GM12878 (cell line): Measurements from ENCODE around the gene ZSCAN23. TPM values are rescaled to one million over a fixed set of nuclear protein-coding genes. Genes with fewer than 3 reads are reported as not detected.

Source experiments
- ATAC-seq: fragments of 200-7000 bp; cut with Tn5 transposase; 3 replicates; pipeline ENCODE4 v1.9.1; 2020; ENCODE audit warnings: mild to moderate bottlenecking, moderate library complexity
- BruUV-seq: library from RNA; stranded (reverse); fragments of 400-500 nt; replicated peaks from 2 replicates; lab custom pipeline; 2021; lab: Mats Ljungman, UMichigan
- CTCF ChIA-PET: fragments of 300-600 bp; sonication (Branson Sonifier 250); formaldehyde crosslinking; extraction: SDS; loops from one replicate; lab custom pipeline; 2021; ENCODE audit warnings: inconsistent platforms; lab: Yijun Ruan, JAX
- POLR2A ChIA-PET: fragments of 350-600 bp; formaldehyde crosslinking; extraction: SDS; loops from one replicate; lab custom pipeline; 2021; ENCODE audit warnings: inconsistent platforms; lab: Charles Lee
- RAD21 ChIA-PET: fragments of 300-600 bp; sonication (Branson Sonifier 250); formaldehyde crosslinking; loops from one replicate; lab custom pipeline; 2023; ENCODE audit warnings: antibody characterized with exemption; ENCODE audit not compliant: unreplicated experiment; lab: Charles Lee
- SMC1A ChIA-PET: fragments of 300-600 bp; sonication (Branson Sonifier 250); formaldehyde crosslinking; loops from one replicate; lab custom pipeline; 2023; ENCODE audit not compliant: unreplicated experiment, uncharacterized antibody; lab: Charles Lee
- DNase-seq: peaks from one replicate; pipeline ENCODE4 v3.0.0-alpha.2; 2011; ENCODE audit warnings: low read depth, low spot score
- FAIRE-seq: peaks from 3 replicates; lab custom pipeline; 2011; peaks lifted over from hg19 to GRCh38; lab: Jason Lieb, UNC
- H2AFZ ChIP-seq: 2 replicates; pipeline ENCODE4 v1.6.0; 2011; ENCODE audit warnings: low read depth, low read length, control low read depth; ENCODE audit not compliant: control insufficient read depth
- H3K27ac ChIP-seq: 2 replicates; pipeline ENCODE4 v1.5.1; 2011; ENCODE audit warnings: control low read depth; ENCODE audit not compliant: control insufficient read depth, insufficient read depth
- H3K27me3 ChIP-seq, 2 experiments: replicated peaks in 1 of 2; 2 replicates each; pipeline versions ENCODE4 v1.6.0 to v1.6.1; 2011; ENCODE audit warnings: low read length in 1 of 2; ENCODE audit not compliant: control insufficient read depth in 2 of 2, insufficient read depth in 2 of 2
- H3K36me3 ChIP-seq, 2 experiments: 2 replicates each; pipeline ENCODE4 v1.5.1; 2011; ENCODE audit warnings: low read length in 1 of 2; ENCODE audit not compliant: control insufficient read depth in 2 of 2, insufficient read depth in 2 of 2
- H3K4me1 ChIP-seq: 2 replicates; pipeline ENCODE4 v1.6.1; 2011; ENCODE audit warnings: mild to moderate bottlenecking, low read length, moderate library complexity, mixed read lengths; ENCODE audit not compliant: control insufficient read depth, insufficient read depth
- H3K4me2 ChIP-seq: 2 replicates; pipeline ENCODE4 v1.6.0; 2011; ENCODE audit warnings: control low read depth; ENCODE audit not compliant: control insufficient read depth, insufficient read depth
- H3K4me3 ChIP-seq: fragments of 200-600 bp; sonication (generic); 2 replicates; pipeline ENCODE4 v1.5.1; 2016
- H3K79me2 ChIP-seq: 2 replicates; pipeline ENCODE4 v1.6.0; 2011; ENCODE audit warnings: low read length; ENCODE audit not compliant: control insufficient read depth, insufficient read depth
- H3K9ac ChIP-seq: 2 replicates; pipeline ENCODE4 v1.8.0; 2011; ENCODE audit warnings: low read length, control low read depth, mixed read lengths; ENCODE audit not compliant: control insufficient read depth, insufficient read depth
- H3K9me3 ChIP-seq: replicated peaks from 3 replicates; pipeline ENCODE4 v1.5.1; 2011; ENCODE audit warnings: mild to moderate bottlenecking, low read length; ENCODE audit not compliant: control insufficient read depth, insufficient read depth
- H4K20me1 ChIP-seq: 2 replicates; pipeline ENCODE4 v1.6.0; 2011; ENCODE audit not compliant: control insufficient read depth, insufficient read depth
- BRCA1 ChIP-seq: IDR thresholded peaks from 2 replicates; pipeline ENCODE4 v1.6.1; 2011; ENCODE audit warnings: low read depth, low read length, improper control_type of control experiment
- CHD1 ChIP-seq: IDR thresholded peaks from 2 replicates; pipeline ENCODE4 v1.6.1; 2012; ENCODE audit warnings: low read depth, low read length, improper control_type of control experiment
- FOXK2 ChIP-seq: fragments of 450-650 bp; IDR thresholded peaks from 2 replicates; pipeline ENCODE4 v1.6.1; 2017; ENCODE audit warnings: mild to moderate bottlenecking, moderate library complexity
- GABPA ChIP-seq: IDR thresholded peaks from 2 replicates; pipeline ENCODE4 v1.6.1; 2014; ENCODE audit warnings: antibody characterized with exemption, low read depth, mild to moderate bottlenecking, inconsistent platforms
- NR2C2 ChIP-seq: IDR thresholded peaks from 2 replicates; pipeline ENCODE4 v1.6.1; 2011; ENCODE audit warnings: borderline replicate concordance, low read depth; ENCODE audit not compliant: control insufficient read depth, insufficient read length
- POU2F2 ChIP-seq: IDR thresholded peaks from 3 replicates; pipeline ENCODE4 v1.6.1; 2011; ENCODE audit warnings: low read depth, mild to moderate bottlenecking, low read length, borderline replicate concordance
- RBBP5 ChIP-seq: fragments of 200-600 bp; sonication (generic); conservative IDR thresholded peaks from 2 replicates; pipeline ENCODE4 v1.6.1; 2016
- SMARCA5 ChIP-seq: fragments of 450-650 bp; IDR thresholded peaks from 2 replicates; pipeline ENCODE4 v1.6.1; 2017; ENCODE audit warnings: mild to moderate bottlenecking
- SREBF2 ChIP-seq: IDR thresholded peaks from 2 replicates; pipeline ENCODE4 v1.6.1; 2012; ENCODE audit warnings: mild to moderate bottlenecking, low read length
- SRF ChIP-seq, 2 experiments: IDR thresholded peaks; 2 replicates each; pipeline ENCODE4 v1.6.1; 2011; ENCODE audit warnings: low read depth in 2 of 2, low read length in 2 of 2, mild to moderate bottlenecking in 1 of 2, moderate library complexity in 1 of 2
- TARDBP ChIP-seq: IDR thresholded peaks from 2 replicates; pipeline ENCODE4 v1.6.1; 2016; ENCODE audit warnings: borderline replicate concordance
- ZNF622 ChIP-seq: fragments of 450-650 bp; IDR thresholded peaks from 2 replicates; pipeline ENCODE4 v1.6.1; 2017; ENCODE audit warnings: mild to moderate bottlenecking, inconsistent platforms
- WGBS: methylation state at CpG from one replicate; pipeline ENCODE4 v1.1.6; 2016; ENCODE audit warnings: low lambda C conversion rate; ENCODE audit not compliant: insufficient replicate concordance, insufficient coverage; ENCODE audit errors: missing lambda C conversion rate; 5-methylcytosine and 5-hydroxymethylcytosine counted together
- in situ Hi-C: fragments of 300-500 bp; cut with MboI; formaldehyde crosslinking; loops from 9 replicates; pipeline ENCODE4 v1.14.3; 2018; ENCODE audit warnings: mixed read lengths
- intact Hi-C: fragments of 100-400 bp; cut with micrococcal nuclease; formaldehyde crosslinking; loops from one replicate; pipeline ENCODE4 v1.14.2; 2022; ENCODE audit not compliant: unreplicated experiment
- polyA plus RNA-seq, 11 experiments: library from polyadenylated mRNA; depleted of rRNA in 4 of 11; unstranded in 6 of 11; stranded (reverse) in 5 of 11; fragments of >200 nt; fragmentation: Nextera tagmentation in 4 of 11; fragmentation: Illumina TruSeq in 1 of 11; extraction: Ambion mirVana in 4 of 11; extraction: Trizol in 1 of 11; gene quantifications; 1 replicate in 1 of 11; 2 replicates in 10 of 11; pipeline versions ENCODE4 v1.2.1 to v1.2.3, GENCODE V29; 2011 to 2016; ENCODE audit warnings: inconsistent platforms in 2 of 11, missing spikeins in 2 of 11, low read depth in 1 of 11
- total RNA-seq, 4 experiments: library from RNA; depleted of rRNA in 3 of 4; stranded (reverse); fragments of >200 nt in 3 of 4; fragmentation: Illumina TruSeq in 1 of 4; extraction: Trizol in 1 of 4; gene quantifications; 2 replicates each; pipeline versions ENCODE4 v1.2.1 to v1.2.3, GENCODE V29; 2013 to 2021
- TF ChIP-seq, protein P1 (sequence below): fragments of 450-650 bp; IDR thresholded peaks from 2 replicates; pipeline ENCODE4 v1.6.1; 2018; ENCODE audit warnings: mild to moderate bottlenecking, low read depth, moderate library complexity; ENCODE audit not compliant: partially characterized antibody
- TF ChIP-seq, protein P2 (sequence below): IDR thresholded peaks from 2 replicates; pipeline ENCODE4 v1.6.1; 2012; ENCODE audit warnings: low read depth, low read length, improper control_type of control experiment

The ZSCAN23 gene
- total and polyA plus RNA-seq, 10 of the 15 experiments (the other 5 are each of a cell fraction or from before 2014, with no cell fraction given), result 0.04 to 2.3 (median 0.84) TPM

DNA sequence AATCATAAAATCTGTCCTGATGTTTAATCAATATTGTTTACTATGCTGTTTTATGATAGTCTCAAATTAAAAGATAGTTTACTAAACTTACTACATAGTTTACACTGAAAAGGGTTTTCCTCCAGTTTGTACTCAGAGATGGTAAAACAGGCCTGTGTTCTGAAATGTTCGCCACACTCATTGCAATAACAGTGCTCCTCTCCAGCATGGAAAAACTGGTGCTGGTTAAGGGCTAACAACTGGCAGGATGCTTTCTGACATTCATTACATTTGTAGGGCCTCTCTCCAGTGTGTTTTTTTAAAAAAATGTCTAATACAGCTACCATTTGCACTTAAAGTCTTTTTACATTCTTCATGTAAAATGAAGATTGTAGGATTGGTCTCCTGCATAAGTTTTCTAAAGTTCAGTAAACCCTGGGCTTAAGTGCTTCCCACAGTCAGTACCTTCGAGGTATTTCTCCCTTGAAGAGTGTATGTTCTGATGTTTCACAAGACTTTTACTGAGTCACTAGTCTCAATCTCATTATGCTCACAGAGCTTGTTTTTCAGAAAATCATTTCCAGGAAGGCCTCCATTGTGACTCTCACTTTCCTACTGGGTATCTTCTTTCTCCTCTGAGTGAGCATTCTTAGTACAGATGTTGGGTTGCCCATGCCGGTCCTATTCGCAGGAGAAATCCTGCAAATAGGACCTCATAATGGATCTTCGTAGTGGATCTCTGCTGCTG is 35.1 kb downstream of the ZSCAN23 start:
- ChIA-PET POLR2A (no interaction called here), RAD21 (no interaction called here), CTCF (no interaction called here), SMC1A (no interaction called here)
- Histone ChIP-seq H2AFZ (no peak overlapping the region), H3K27me3 (no peaks in the 10 kb centered on the region), H3K9ac (no peak overlapping the region), H3K4me1 (no peaks in the 10 kb centered on the region), H3K36me3 (no peaks in the 10 kb centered on the region), H3K9me3 (no peaks in the 10 kb centered on the region; the same call in 2 of the 3 replicates), H3K4me3 (no peak overlapping the region), H3K4me2 (no peak overlapping the region), H3K79me2 (no peaks in the 10 kb centered on the region), H3K27ac (no peak overlapping the region), H4K20me1 (no peaks in the 10 kb centered on the region)
- TF ChIP-seq SREBF2 (no peak), POU2F2 (no peak), FOXK2 (no peak), TARDBP (no peak), GABPA (no peak), RBBP5 (no peak), CHD1 (no peak), NR2C2 (no peak), SMARCA5 (no peak), SRF (IDR thresholded peaks at IDR 0.05; ENCODE audit: low read depth in 2 of 2, low read length in 2 of 2) (no peak), ZNF622 (no peak), BRCA1 (no peak)
- TF ChIP-seq, protein P1, sequence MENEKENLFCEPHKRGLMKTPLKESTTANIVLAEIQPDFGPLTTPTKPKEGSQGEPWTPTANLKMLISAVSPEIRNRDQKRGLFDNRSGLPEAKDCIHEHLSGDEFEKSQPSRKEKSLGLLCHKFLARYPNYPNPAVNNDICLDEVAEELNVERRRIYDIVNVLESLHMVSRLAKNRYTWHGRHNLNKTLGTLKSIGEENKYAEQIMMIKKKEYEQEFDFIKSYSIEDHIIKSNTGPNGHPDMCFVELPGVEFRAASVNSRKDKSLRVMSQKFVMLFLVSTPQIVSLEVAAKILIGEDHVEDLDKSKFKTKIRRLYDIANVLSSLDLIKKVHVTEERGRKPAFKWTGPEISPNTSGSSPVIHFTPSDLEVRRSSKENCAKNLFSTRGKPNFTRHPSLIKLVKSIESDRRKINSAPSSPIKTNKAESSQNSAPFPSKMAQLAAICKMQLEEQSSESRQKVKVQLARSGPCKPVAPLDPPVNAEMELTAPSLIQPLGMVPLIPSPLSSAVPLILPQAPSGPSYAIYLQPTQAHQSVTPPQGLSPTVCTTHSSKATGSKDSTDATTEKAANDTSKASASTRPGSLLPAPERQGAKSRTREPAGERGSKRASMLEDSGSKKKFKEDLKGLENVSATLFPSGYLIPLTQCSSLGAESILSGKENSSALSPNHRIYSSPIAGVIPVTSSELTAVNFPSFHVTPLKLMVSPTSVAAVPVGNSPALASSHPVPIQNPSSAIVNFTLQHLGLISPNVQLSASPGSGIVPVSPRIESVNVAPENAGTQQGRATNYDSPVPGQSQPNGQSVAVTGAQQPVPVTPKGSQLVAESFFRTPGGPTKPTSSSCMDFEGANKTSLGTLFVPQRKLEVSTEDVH, result no peak
- TF ChIP-seq, protein P2, sequence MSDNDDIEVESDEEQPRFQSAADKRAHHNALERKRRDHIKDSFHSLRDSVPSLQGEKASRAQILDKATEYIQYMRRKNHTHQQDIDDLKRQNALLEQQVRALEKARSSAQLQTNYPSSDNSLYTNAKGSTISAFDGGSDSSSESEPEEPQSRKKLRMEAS, result no peak
- intact Hi-C loops, result no loop called here
- DNase-seq (no peak), FAIRE-seq (no peak), ATAC-seq (no peak)
- 63% methylated on average over 5 of the region's 5 CpGs for WGBS
- BruUV-seq, result no TSS peak
- in situ Hi-C loops, result no loop called here
